Epithelial cell of proximal tubule (primary cell): ENCODE results near the gene NKAIN2. TPM values are rescaled to one million over a fixed set of nuclear protein-coding genes. Genes with fewer than 3 reads are reported as not detected.

Source experiments
- DNase-seq: peaks from one replicate; pipeline ENCODE4 v3.0.0-alpha.2; 2011; ENCODE audit warnings: low read depth
- H3K4me3 ChIP-seq: 2 replicates; pipeline ENCODE4 v1.5.1; 2011; ENCODE audit warnings: low read depth, mild to moderate bottlenecking, low read length
- total RNA-seq: library from RNA; depleted of rRNA; stranded (reverse); fragments of >200 nt; gene quantifications from 2 replicates; pipeline ENCODE4 v1.2.3, GENCODE V29; 2015
- TF ChIP-seq, protein P1 (sequence below): conservative IDR thresholded peaks from 2 replicates; pipeline ENCODE4 v1.5.1; 2012; ENCODE audit warnings: low read depth, mild to moderate bottlenecking, low read length

Gene NKAIN2
- total RNA-seq, 1 donor from 2014 or later, result under 0.01 TPM

DNA sequence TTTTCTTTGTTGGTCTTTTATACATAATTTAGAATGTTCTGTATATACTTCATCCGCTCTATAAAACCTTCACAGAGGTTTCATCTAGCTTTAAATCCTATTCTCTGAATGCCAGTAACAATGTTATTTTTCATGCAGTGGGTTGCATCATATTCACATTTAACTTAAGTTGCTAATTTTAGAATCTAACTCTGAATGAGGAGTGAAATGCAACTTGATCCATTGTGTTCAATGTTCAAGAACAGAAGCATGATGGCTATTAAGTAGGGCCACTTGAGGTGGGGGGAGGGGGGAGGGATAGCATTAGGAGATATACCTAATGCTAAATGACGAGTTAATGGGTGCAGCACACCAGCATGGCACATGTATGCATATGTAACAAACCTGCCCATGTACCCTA is 224.5 kb downstream of the NKAIN2 start:
- H3K4me3 ChIP-seq, result no peak overlapping the region
- TF ChIP-seq, protein P1, sequence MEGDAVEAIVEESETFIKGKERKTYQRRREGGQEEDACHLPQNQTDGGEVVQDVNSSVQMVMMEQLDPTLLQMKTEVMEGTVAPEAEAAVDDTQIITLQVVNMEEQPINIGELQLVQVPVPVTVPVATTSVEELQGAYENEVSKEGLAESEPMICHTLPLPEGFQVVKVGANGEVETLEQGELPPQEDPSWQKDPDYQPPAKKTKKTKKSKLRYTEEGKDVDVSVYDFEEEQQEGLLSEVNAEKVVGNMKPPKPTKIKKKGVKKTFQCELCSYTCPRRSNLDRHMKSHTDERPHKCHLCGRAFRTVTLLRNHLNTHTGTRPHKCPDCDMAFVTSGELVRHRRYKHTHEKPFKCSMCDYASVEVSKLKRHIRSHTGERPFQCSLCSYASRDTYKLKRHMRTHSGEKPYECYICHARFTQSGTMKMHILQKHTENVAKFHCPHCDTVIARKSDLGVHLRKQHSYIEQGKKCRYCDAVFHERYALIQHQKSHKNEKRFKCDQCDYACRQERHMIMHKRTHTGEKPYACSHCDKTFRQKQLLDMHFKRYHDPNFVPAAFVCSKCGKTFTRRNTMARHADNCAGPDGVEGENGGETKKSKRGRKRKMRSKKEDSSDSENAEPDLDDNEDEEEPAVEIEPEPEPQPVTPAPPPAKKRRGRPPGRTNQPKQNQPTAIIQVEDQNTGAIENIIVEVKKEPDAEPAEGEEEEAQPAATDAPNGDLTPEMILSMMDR, result no peak
- no peak for DNase-seq

DNA sequence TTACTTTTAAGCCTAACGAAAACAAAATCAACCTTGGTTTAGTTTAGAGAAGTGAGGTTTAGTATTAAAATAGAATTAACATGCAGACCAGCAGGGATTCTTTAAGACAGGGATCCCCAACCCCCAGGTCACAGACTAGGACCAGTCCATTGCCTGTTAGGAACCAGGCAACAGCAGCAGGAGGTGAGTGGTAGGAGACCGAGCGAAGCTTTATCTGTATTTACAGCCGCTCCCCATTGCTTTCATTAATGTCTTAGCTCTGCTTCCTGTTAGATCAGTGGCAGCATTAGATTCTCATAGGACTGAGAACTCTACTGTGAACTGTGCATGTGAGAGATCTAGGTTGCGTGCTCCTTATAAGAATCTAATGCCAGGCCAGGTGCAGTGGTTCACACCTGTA is 225.9 kb downstream of the NKAIN2 start:
- TF ChIP-seq, protein P1, result no peak
- H3K4me3 ChIP-seq, result no peak overlapping the region
- no peak for DNase-seq

DNA sequence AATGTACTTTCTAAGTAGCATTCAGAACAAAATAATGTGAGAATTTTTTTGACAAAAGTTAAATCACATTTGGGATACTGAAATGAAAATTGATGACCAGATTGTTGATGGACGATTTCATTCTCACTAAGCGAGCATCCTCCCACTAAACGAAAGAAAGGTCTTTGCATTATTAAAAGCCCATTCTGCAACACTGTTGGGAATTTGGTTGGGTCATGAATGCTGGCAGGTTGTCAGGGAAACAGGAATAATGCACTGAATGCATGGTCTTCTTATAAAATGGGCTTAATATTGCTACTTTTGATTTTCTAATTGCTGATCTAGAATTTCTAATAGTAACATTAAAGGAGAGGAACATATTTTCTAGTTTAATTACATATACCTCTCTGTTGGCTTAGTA is 229.8 kb downstream of the NKAIN2 start:
- no peak overlapping the region for H3K4me3 ChIP-seq
- TF ChIP-seq, protein P1, result no peak
- DNase-seq, result no peak

DNA sequence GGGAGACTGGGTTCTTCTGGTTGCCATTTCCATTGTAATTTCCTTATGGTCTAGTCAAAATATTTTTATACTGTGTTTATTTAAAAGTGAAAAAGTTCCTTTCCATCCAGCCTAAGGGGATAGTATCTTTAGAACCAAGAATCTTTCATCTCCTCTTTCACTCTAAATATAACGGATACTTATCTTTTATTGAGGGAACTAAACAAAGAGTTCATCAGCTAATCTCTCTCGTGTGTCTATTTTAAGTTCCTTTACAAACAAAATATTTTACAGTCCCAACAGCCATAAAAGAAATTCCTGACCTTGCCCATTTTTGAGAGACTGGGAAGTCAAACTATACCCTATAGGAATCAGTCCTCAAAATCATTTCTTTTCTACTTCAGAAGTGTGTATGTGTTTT is 232.7 kb downstream of the NKAIN2 start:
- no peak overlapping the region for H3K4me3 ChIP-seq
- DNase-seq, result no peak
- TF ChIP-seq, protein P1, result no peak

DNA sequence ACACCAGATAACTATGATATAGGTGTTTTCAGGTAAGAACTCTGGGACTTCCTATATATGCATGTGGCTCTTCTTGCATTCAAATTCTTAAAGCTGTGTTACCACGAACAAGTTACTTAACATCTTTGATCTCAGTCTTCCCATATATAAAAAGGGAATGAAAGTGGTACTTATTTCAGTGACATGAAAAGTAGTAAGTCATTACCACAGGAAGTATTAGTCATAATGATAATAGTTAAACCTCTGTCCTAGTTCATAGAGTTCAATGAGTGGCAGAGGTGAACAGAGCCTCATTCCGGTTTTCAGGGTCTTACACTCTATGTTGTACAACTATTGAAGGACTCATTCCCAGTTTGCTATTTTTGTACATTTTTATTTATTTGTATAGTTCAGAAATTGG is 237.0 kb downstream of the NKAIN2 start:
- H3K4me3 ChIP-seq, result no peak overlapping the region
- no peak for DNase-seq
- TF ChIP-seq, protein P1, result no peak

DNA sequence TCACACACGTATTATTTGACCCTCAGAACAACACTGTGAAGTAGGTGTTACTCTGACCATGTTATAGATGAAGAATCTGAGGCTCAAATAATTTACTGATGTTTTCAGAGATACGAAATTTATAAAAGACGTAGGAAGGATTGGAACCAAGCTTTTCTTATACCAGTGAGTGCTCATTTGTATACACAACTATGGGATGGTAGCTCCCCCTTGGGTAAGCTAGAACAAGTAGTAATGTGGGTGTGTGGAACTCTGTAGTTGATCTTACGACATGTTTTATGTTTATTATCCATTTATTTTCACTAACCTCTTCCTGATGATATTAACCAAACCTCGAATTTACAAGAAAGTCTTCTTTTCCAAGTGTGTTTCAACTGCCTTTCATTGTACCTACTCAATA is 248.5 kb downstream of the NKAIN2 start:
- no peak for DNase-seq
- TF ChIP-seq, protein P1, result no peak
- no peak overlapping the region for H3K4me3 ChIP-seq

DNA sequence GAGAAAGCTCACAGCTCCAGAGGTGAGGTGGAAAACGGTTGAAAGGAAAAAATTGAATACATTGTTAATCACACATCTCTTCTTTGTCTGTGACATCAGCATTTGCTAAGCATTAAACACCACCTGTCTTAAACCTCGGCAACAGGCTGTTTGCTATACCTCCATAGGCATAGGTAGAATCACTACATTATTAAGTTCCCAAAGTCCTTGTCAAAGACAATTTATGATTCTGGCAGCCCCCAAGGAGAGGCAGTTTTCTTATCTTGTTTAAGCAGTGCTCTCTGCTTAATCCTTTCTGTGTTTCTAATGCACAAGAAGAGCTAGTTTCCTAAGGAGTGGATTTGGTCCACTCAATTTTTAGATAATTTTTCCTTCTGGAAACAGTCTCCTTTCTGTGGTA is 249.7 kb downstream of the NKAIN2 start:
- DNase-seq, result no peak
- TF ChIP-seq, protein P1, result no peak
- no peak overlapping the region for H3K4me3 ChIP-seq
